Activated CD8-positive, alpha-beta memory T cell treated with anti-CD3 and anti-CD28 coated beads, Interleukin-2, amount 50 U/mL, for 4 hours (primary cell): Measurements from ENCODE around the gene DRAM1.
"Not testable (repeated sequence)": the region's sequence is repeated elsewhere in the genome, so short reads cannot be mapped to it uniquely, and the experiment has no call there.

Experiments used
- DNase-seq: peaks from one replicate; pipeline ENCODE4 v3.0.0-alpha.2; 2020

DRAM1 gene

DNA sequence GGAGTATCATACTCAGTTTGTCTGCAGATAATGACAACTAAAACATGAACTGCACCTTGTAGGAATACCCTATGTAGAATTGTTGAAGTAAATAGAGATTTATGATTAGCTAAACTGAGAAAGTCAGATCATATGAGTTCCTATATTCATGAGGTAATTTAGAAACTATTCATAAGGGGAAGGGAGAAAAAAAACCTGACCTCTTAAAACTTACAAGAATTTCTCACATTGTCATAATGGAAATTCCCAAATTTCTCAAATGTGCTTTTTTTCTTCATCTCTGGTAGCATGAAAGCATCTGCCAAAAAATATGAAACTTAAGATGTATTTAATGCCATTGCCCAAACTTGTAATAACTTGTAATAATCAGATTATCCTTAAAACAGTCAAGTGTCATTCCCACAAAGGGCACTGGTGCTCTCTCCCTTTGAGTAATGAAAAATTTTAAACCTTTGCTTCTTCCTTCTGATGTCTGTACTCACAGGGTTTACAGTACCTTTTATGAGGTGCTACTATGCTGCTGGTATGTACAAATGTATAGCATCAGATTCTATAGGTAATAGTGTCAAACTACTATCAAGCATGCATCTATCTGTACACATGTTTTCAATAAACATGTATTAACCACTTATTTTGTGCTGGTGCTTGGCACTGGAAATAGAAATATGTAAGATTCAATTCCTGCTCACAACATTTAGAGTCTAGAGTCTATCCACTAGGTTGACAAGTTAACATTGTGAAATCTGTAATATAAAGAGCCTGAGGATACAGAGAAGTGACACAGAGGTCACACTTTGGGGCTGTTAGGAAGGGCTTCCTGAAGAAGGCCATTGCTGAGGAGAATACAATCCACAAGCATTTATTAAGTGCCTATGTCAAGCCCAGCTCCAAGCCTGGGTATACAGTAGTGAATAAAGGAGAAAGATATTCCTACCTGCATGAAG lies 17.4 kb upstream of the DRAM1 start:
- no peak for DNase-seq

DNA sequence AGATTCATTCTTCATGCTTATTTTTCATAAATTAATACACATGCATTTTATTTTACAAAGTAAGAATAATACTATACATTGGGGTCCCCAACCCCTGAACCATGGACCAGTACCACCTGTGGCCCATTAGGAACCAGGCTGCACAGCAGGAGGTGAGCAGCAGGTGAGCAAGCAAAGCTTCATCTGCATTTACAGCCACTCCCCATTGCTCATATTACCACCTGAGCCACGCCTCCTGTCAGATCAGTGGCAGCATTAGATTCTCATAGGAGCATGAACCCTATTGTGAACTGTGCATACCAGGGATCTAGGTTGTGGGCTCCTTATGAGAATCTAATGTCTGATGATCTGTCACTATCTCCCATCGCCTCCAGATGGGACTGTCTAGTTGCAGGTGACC lies 15.7 kb upstream of the DRAM1 start:
- DNase-seq = not testable (repeated sequence)

DNA sequence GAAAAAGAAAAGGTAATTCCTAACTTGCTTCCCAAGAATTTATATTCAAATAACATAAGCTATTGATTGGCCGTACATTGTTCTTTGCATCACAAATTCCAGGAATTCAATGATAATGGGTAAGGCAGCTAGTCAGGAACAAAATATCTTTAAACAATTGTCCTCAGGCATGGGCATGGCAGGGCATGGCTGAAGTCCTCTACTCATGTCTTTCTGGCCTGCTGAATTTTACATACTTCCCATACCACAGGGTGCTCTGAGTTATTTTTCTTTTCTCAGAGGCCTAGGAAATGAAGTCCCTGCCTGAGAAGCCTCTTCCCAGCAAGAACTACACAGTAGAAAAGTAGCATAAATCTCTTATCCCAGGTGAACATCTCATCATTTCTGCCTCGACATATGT lies 15.1 kb upstream of the DRAM1 start:
- no peak for DNase-seq

DNA sequence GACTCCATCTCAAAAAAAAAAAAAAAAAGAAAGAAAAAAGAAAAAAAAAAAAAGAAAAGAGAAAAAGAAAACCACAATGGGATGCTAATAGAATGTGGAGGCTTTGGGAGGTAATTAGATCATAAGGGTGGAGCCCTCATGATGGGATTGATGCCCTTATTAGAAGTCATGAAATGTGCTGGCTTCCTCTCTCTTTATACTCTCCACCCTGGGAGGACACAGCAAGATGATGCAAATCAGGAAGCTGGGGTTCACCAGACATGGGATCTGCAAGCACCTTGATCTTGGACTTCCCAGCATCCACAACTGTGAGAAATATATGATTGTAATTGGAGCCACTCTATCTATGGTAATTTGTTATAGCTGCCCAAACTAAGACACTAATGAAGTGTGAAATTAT lies 13.4 kb upstream of the DRAM1 start:
- DNase-seq = no peak

DNA sequence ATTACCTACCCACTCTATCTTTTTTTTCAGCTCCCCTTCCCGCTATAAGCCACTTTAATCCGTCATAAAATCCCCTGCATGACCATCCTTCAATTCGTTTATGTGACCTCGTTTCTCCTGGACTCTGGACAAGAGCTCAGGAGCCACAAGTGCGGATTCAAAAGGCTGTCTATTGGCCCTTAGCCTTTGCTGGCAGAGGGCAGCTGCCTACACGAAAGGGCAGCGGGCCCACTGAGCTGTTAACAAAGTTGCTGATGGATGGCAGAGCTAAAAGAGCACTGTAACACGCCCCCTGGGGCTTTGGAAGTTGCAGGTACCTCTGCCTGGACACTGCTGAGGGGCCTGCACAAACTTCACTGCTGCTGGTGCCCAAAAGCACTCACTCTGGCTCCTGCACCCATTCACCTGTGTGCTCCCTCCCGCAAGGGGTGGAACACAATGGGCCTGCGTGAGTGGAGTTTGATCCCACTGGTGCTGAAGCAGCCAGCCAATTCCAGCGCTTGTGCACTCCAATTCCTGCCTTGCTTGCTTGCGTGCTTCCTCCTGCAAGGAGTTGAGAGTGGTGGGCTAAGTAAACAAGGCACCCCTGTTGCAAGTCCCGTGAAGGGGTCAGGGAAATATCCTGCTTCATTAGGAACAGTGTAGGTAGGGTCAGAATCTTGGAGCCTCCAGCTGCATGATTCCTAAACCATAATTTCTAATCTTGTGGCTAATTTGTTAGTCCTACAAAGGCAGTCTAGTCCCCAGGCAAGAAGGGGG lies 10.6 kb upstream of the DRAM1 start:
- DNase-seq = no peak

DNA sequence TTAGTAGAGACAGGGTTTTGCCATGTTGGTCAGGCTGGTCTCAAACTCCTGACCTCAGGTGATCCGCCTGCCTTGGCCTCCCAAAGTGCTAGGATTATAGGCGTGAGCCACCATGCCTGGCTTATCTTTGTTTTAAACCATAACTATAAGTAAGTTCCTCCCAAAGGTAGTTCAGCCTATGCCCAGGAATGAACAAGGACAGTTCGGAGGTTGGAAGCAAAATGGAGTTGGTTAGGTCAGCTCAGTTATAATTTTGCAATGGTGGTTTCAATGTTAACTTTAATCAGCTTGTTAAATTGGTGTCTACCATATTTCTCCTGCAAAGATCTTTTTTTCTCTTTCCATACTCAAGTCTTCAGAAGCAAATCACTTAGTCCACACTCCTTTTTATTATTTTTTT lies 9.8 kb upstream of the DRAM1 start:
- DNase-seq = not testable (repeated sequence)

DNA sequence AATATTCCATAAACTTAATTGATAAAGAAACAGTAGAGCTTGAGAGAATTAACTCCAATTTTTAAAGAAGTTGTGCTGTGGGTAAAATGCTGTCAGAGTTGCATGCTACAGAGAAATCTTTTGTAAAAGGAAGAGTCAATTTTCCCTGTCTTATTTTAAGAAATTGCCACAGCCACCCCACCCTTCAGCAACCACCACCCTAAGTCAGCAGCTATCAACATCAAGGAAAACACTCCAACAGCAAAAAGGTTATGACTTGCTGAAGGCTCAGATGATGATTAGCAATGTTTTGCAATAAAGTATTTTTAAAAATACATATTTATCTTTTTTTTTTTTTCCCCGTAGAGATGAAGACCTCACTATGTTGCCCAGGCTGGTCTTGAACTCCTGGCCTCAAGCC lies 6.5 kb upstream of the DRAM1 start:
- no peak for DNase-seq

DNA sequence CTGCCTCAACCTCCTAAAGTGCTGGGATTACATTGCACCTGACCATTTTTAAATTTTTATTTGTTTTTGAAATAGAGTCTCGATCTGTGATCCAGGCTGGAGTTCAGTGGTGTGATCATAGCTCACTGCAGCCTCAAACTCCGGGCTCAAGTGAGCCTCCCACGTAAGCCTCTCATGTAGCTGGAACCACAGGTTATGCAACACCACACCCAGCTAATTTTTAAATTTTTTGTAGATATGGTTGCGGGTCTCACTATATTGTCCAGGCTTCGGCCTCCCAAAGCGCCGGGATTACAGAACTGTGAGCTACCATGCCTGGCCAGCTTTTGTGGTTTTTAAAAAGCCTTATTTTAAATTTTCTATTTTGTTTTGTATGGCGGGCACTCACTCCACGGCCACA lies 2.2 kb upstream of the DRAM1 start:
- DNase-seq = no peak

DNA sequence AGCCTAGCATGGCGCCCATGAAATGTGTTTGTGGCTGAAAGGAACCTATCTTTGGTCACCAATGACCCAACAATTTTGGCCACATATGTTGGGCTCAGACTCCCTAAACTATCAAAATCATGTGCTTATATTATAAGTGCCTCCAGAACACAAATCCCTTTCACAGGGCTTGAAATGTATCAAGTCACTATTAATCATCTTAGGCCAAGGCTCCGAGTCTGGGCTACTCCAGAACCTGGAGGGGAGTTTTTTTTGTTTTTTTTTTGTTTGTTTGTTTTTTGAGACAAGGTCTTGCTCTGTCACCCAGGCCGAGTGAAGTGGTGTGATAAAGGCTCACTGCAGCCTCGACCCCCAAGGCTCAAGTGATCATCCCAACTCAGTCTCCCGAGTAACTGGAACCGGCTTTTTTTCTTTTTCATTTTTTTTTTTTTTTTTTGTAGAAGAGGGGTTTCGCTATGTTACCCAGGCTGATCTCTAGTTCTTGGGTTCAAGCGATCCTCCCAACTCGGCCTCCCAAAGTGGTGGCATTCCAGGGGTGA lies 989 bp upstream of the DRAM1 start:
- DNase-seq = no peak

DNA sequence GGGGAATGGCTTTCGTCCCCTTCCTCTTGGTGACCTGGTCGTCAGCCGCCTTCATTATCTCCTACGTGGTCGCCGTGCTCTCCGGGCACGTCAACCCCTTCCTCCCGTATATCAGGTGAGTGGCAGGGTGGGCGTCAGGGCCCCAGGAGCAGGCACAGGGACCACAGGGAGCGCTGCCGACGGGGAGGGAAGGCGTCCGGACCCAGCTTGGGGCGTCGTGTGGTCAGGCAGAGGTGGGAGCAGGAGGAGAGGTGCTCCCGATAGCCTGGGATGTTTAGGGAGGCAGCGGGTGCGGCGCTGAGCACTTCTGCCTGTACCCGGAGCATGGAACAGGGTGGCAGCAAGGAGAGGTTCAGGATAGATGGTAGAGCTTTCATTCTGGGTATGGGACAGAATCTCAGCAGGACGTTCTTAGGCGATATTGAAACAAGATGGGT lies 444 bp downstream of the DRAM1 start:
- no peak for DNase-seq

DNA sequence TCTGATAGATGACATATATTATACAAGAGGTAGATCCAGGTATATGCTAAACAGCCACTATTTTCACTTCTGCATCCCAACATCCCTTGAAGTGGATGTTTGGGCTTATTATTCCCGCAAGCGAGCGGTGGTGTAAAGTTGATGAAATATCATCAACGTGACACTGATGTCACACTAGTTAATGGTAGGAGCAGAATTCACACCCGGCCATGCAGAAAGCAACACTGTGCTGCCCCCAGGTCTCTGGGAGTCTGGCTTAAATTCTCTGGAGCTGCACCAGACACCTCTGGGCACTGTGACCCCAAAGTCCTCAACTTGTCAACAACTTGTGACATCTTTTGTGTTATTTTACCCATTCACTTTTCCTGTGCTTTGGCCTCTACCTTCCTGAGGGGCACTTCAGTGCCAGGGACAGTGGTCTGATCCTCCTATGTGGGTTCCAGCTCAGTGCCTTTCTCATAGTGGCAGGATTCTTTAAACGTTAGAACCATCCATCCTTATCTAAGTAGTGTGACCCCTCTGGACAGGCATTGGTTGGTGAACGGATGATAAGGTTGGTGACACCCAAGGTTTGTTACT lies 952 bp downstream of the DRAM1 start:
- DNase-seq = no peak

DNA sequence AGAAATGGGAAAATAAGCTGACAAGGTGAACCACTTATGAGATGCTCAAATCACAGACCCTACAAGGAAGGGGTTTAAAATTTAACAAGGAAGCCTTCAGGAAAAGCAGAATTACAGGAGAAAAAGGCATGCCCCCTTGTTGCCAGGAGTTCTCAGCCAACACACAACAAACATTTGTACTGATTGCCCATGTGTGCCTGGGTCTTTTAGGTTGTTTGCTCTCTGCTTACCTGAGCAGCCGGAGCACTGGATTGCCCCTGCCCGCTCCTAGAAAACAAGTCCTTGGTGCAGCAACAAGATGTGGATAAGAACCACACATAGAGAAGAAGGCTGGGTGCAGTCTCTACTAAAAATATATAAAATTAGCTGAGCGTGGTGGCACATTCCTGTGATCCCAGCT lies 3.4 kb downstream of the DRAM1 start:
- DNase-seq = no peak

DNA sequence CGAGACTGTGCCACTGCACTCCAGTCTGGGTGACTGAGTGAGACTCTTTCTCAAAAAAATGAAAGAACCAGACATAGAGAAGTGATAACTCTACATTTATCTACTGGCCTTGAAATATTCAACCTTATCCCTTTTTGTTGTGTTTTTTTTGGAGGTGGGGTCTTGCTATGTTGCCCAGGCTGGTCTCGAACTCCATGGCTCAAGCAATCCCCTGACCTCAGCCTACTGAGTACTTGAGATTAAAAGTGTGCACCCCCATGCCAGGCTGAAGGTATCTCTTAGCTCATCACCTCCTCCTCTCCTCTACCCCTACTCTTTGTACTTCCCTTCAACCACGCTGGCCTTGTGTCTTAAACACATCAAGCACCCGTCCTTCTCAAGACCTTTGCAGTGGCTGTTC lies 3.8 kb downstream of the DRAM1 start:
- no peak for DNase-seq

DNA sequence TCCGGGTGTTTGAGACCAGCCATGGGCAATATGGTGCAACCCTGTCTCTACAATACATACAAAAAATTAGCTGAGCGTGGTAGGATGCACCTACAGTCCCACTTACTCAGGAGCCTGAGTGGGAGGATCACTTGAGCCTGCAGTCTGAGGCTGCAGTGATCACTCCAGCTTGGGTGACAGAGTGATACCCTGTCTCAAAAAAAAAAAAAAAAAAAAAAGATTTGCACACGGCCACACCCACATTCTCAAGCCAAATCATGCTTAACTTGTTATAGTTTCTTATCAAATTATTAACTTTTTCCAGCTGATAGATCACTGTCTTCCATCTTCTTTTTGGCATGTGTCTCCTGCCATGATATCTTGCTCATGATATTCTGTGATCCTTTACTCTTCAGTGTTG lies 6.8 kb downstream of the DRAM1 start:
- DNase-seq = no peak

DNA sequence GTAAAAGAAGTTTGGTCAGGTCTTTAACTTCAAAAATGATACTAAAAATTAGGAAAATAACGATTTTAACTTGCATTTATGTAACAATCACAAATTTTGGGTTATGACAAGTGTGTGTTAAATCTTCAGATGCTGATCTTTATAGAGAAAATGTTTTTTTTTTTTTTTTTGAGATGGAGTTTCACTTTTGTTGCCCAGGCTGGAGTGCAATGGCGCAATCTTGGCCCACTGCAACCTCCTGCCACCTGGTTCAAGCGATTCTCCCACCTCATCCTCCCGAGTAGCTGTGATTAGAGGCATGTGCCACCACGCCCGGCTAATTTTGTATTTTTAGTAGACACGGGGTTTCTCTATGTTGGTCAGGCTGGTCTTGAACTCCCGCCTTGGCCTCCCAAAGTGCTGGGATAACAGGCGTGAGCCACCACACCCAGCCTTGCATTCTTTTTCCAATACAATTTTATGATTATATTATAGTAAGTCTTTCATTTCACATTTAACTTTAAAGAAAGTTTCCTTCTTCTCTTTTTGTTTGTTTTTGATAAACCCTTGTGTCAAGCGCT lies 7.5 kb downstream of the DRAM1 start:
- DNase-seq = not testable (repeated sequence)

DNA sequence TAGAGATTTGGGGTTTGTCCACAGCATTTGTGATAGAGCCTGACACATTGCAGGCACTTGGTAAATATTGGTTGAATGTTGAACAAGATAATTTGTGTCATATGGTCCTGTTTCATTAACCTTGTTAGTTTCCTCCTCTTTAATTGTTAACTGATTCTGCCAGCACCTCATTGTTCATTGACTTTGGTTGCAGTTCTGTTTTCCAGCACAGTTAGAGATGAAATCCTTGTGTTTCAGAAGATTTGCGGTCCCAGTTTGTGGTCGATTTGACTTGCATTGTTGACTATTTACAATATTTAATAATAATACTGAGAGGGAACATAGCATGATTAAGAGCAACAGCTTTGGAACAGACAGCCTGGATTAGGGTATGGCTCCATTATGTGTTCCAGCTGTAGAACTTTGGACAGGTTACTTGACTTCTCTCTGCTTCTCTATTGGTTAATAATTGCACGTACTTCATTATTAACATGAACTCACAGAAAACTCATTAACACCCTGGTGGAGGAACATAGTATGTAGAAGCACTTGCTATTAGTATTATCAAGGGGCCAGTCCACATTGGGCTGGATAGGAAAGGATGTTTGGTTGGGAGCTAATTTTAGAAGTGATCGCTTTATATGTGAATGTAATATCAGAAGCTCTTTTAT lies 8.7 kb downstream of the DRAM1 start:
- no peak for DNase-seq

DNA sequence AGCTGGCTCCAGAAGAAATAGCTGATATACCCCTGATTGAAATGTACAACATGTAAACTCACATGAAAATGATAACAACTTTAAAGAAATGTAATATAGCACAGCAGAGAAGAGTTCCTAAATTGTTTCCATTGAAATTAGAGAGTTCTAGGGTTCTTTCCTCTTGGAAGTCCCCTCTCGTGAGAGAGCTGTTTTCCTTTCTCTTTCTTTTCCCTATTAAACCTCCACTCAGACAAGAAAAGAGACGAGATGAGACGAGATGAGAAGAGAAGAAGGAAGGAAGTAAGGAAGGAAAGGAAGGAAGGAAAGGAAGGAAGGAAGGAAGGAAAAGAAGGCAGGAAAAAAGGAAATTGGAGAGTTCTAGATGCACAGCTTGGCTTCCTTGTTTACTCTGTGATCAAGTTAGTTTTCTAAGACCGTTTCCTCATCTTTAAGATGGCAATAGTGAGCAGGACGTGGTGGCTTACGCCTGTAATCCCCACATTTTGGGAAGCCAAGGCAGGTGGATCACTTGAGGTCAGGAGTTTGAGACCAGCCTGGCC lies 11.9 kb downstream of the DRAM1 start:
- DNase-seq = no peak

DNA sequence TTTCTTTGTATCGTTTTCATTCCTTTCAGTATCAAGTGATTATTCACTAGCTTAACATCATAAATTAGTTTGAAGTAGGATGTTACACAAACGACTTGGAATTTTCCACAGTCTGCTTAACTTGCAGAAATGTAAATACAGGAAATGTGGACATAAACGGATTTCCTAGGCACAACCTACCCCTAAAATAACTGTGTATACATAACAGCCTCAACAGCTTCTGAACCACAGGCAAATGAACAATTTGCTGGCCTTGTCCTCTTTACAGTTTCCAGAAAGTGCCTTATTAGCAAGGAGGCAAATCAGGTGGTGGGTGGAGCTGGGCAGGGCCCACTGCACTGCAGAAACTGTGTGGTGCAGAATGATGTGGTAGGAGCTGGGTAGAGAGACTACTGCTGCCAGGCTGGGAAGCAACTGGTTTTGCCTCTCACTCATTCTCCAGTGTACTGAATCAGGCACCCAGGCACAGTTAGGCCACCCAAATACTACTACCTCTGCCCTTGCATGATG lies 14.1 kb downstream of the DRAM1 start:
- no peak for DNase-seq

DNA sequence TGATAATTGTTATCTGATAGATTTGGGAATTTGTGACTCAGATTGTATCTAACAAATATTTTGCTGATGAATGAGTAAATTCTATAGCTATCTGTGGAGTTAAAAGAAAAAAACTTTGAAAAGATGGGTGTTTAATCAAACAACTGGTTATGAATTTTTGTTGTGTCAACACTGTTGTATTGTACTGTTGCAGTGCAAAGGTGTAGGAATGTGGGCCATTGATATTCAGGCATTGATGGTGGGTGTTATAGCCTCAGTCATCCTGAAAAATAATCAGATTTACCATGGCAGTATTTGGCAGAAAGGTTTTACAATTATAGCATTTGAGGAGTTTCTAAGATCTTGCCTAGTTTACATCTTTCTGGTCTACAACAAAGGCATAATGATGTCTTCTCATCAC lies 15.4 kb downstream of the DRAM1 start:
- DNase-seq = no peak

DNA sequence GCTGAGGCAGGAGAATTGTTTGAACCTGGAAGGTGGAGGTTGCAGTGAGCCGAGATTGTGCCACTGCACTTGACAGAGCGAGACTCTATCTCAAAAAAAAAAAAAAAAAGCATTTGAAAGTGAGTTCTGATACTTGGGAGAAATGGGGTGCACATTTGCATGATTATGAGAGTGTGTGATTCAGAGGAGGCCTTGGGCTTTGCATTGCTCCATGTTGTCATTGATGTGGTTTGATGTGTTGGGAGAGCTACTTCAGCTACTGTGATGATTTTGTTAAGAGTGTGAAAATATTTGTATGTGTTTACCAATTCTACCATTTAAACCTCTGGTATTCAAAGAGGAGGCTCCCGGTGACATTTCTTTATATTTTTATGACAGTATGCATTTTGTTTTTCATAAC lies 24.4 kb downstream of the DRAM1 start:
- DNase-seq = no peak

DNA sequence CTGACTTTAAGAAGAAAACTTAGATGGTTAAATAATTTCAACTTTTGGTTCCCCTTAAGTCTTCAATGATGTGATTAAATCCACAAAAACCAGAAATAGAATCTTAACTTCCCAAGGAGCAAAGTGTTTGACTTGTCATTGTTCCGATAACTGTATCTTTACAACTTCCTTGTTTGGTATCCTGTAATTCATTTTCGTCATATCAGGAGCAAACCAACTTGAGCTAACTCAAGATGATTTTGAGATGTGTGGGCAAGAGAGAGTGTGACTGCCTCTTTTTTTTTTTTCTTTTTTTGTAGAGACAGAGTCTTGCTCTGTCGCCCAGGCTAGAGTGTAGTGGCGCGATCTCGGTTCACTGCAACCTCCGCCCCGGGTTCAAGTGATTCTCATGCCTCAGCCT lies 25.3 kb downstream of the DRAM1 start:
- DNase-seq = no peak

DNA sequence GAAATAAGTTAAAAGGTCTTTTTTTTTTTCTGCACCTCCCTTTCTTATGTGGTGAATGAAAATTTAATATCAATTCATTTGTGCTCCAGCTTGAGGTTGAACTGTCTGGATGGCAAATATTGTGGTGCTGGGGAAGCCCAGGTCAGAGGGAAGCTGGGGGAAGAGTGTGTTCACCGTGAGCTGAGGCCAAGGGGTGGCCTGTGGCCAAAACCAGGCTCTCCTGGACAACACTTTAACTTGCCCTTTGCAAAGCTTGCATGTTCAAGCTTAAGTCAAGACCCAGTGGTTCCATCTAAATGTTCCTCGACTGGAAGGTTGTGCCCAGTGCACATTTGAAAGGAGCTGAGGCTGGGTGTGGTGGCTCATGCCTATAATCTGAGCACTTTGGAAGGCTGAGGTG lies 28.8 kb downstream of the DRAM1 start:
- DNase-seq = no peak
